ENCODE data around the gene GOPC.

Gene GOPC

DNA sequence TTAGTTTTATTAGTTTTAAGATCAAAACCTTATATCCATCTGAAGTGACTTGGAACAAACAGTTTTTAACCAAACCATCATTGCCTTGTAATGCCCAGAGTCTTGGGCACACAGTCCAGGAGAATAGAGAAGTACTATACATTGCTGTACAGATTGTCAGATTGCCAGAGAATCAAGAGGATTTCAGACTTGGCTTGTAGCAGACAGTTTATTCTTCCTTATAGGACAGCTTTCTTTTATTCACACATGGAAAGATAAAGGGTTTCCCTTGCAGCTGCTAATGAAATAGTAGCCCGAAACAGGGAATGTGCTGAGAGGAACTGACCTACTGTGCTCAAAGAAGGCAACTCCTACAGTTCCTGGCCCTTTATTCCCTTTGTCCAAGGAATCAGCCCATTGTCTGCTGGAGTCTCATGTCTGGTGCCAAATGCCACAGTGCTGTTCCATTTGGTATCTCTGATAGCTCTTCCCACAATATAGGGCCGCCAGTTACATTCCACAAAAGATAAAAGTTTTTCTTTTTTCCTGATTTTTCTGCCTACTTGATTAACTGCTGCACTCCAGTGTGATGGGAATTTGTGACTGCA, 89.2 kb downstream of the GOPC start:
- DNase-seq = no peak

DNA sequence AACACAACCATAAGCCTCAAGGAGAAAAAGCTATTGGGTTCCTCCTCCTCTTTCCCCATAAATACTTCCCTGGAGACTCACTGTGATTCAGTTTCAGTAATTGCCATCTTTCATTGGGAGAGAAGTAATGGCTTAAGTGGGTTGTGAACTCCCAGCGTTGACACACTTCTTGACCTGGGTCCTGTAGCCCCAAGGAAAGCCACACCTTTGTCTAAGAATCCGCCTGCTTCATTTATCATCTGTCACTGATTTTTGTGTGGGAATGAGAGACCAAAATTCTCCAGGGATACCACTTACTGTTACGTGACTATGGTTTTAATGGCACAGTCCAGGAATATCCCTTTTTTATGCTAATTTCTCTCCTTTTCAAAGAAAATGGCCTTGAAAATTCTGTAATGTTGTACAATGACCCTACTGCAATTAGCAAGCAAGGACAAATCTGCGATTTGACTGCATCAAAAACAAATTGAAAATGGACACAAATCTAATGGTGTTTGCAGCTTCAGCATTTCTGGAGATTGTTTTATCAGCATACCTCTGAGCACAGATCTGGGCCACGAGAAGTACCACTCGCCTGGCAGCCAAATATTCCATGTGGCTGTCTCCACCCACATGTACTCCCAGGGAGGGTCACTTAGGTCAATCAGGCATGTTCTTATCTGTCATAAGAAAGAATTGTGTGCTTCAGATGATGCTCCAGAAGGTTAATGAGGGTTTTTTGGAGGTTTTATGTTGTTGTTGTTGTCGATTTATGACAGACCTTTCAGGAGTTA, 90.1 kb downstream of the GOPC start:
- no peak for DNase-seq
